Cortex of kidney (tissue), 1 donor: ENCODE data around the gene ZBED4.
"Not testable (repeated sequence)": the region's sequence is repeated elsewhere in the genome, so short reads cannot be mapped to it uniquely, and the experiment has no call there.

Experiments used
- DNase-seq: peaks from one replicate; lab custom pipeline; 2025; lab: John Stamatoyannopoulos, UW

The ZBED4 gene

GRCh38 chr22:49852568-49852897 lies 1.1 kb upstream of the ZBED4 start:
- DNase-seq = not testable (repeated sequence)

GRCh38 chr22:49853981-49854831 lies 562 bp downstream of the ZBED4 start:
- no peak for DNase-seq

- no peak for DNase-seq
These were observed 1.7 kb downstream of the ZBED4 start for GRCh38 chr22:49855251-49855911.

- no peak for DNase-seq
These were observed 2.7 kb downstream of the ZBED4 start for GRCh38 chr22:49856343-49856742.

GRCh38 chr22:49856766-49857618 lies 3.3 kb downstream of the ZBED4 start:
- DNase-seq = no peak

GRCh38 chr22:49858827-49859226 lies 5.2 kb downstream of the ZBED4 start:
- no peak for DNase-seq

GRCh38 chr22:49861642-49862495 lies 8.2 kb downstream of the ZBED4 start:
- no peak for DNase-seq

GRCh38 chr22:49862496-49862776 lies 8.8 kb downstream of the ZBED4 start:
- no peak for DNase-seq

- DNase-seq = no peak
These were observed 10.3 kb downstream of the ZBED4 start for GRCh38 chr22:49863931-49864330.

GRCh38 chr22:49865156-49865555 lies 11.5 kb downstream of the ZBED4 start:
- DNase-seq = no peak

- DNase-seq = no peak
These were observed 12.5 kb downstream of the ZBED4 start for GRCh38 chr22:49866134-49866533.

- DNase-seq = no peak
These were observed 13.0 kb downstream of the ZBED4 start for GRCh38 chr22:49866646-49867045.

- no peak for DNase-seq
These were observed 13.9 kb downstream of the ZBED4 start for GRCh38 chr22:49867303-49868265.

GRCh38 chr22:49869086-49869830 lies 15.6 kb downstream of the ZBED4 start:
- no peak for DNase-seq

- no peak for DNase-seq
These were observed 16.4 kb downstream of the ZBED4 start for GRCh38 chr22:49869845-49870712.

GRCh38 chr22:49871482-49871881 lies 17.8 kb downstream of the ZBED4 start:
- no peak for DNase-seq

- no peak for DNase-seq
These were observed 18.7 kb downstream of the ZBED4 start for GRCh38 chr22:49872347-49872746.

- no peak for DNase-seq
These were observed 19.7 kb downstream of the ZBED4 start for GRCh38 chr22:49873228-49873940.
